HG02642 (cell line): ENCODE data around the gene CSTB.

Experiments used
- ATAC-seq: cut with Tn5 transposase; IDR thresholded peaks from one replicate; pipeline ENCODE4 v1.9.1; 2021; ENCODE audit warnings: mild to moderate bottlenecking; ENCODE audit not compliant: unreplicated experiment, poor library complexity

The CSTB gene

GRCh38 chr21:43769325-43769958 lies 6.7 kb downstream of the CSTB start:
- ATAC-seq = no peak

GRCh38 chr21:43768868-43769167 lies 7.3 kb downstream of the CSTB start:
- ATAC-seq = no peak

- no peak for ATAC-seq
Observed at GRCh38 chr21:43767984-43768867, 7.9 kb downstream of the CSTB start.

- ATAC-seq = no peak
Observed at GRCh38 chr21:43767498-43767983, 8.6 kb downstream of the CSTB start.

- no peak for ATAC-seq
Observed at GRCh38 chr21:43766734-43767497, 9.2 kb downstream of the CSTB start.

- ATAC-seq = no peak
Observed at GRCh38 chr21:43764576-43765495, 11.3 kb downstream of the CSTB start.

GRCh38 chr21:43763901-43764523 lies 12.1 kb downstream of the CSTB start:
- no peak for ATAC-seq

- ATAC-seq = no peak
Observed at GRCh38 chr21:43762303-43763128, 13.6 kb downstream of the CSTB start.

GRCh38 chr21:43761886-43762285 lies 14.2 kb downstream of the CSTB start:
- ATAC-seq = no peak

- ATAC-seq = no peak
Observed at GRCh38 chr21:43760391-43760958, 15.6 kb downstream of the CSTB start.

GRCh38 chr21:43759651-43760050 lies 16.5 kb downstream of the CSTB start:
- ATAC-seq = no peak

GRCh38 chr21:43758811-43759210 lies 17.3 kb downstream of the CSTB start:
- no peak for ATAC-seq

- no peak for ATAC-seq
Observed at GRCh38 chr21:43758111-43758641, 17.9 kb downstream of the CSTB start.

- no peak for ATAC-seq
Observed at GRCh38 chr21:43757601-43758000, 18.5 kb downstream of the CSTB start.

- no peak for ATAC-seq
Observed at GRCh38 chr21:43755820-43756594, 20.1 kb downstream of the CSTB start.

- no peak for ATAC-seq
Observed at GRCh38 chr21:43754948-43755781, 20.9 kb downstream of the CSTB start.

- no peak for ATAC-seq
Observed at GRCh38 chr21:43753439-43753799, 22.7 kb downstream of the CSTB start.
